Neutrophil (primary cell): ENCODE measurements around the gene CLCN2.

Experiments
- H3K27ac ChIP-seq: fragments of 200-600 bp; sonication (generic); 2 replicates; pipeline ENCODE4 v1.5.1; 2016; ENCODE audit warnings: mild to moderate bottlenecking, moderate library complexity
- H3K27me3 ChIP-seq: fragments of 200-600 bp; sonication (generic); 2 replicates; pipeline ENCODE4 v1.6.0; 2016; ENCODE audit warnings: mild to moderate bottlenecking
- H3K36me3 ChIP-seq: fragments of 200-600 bp; sonication (generic); 2 replicates; pipeline ENCODE4 v1.5.1; 2017
- H3K4me1 ChIP-seq, 2 experiments: fragments of 200-600 bp in 1 of 2; sonication (generic) in 1 of 2; 1 replicate in 1 of 2; 2 replicates in 1 of 2; pipeline versions ENCODE4 v1.5.1 to v1.6.1; 2013 to 2016; ENCODE audit warnings: low read depth in 1 of 2, low read length in 1 of 2, mild to moderate bottlenecking in 1 of 2, moderate library complexity in 1 of 2; ENCODE audit not compliant: control insufficient read depth in 1 of 2, insufficient read depth in 1 of 2
- H3K4me3 ChIP-seq, 2 experiments: fragments of 200-600 bp in 1 of 2; sonication (generic) in 1 of 2; 1 replicate in 1 of 2; 2 replicates in 1 of 2; pipeline ENCODE4 v1.5.1; 2013 to 2016; ENCODE audit warnings: low read depth in 1 of 2, low read length in 1 of 2, mild to moderate bottlenecking in 1 of 2, moderate library complexity in 1 of 2
- H3K9me3 ChIP-seq: fragments of 200-600 bp; sonication (generic); 2 replicates; pipeline ENCODE4 v1.5.1; 2016
- CTCF ChIP-seq: fragments of 200-600 bp; sonication (generic); IDR thresholded peaks from 2 replicates; pipeline ENCODE4 v1.5.1; 2016; ENCODE audit warnings: antibody characterized with exemption

CLCN2 gene

GRCh38 chr3:184296616-184297015 is 64.8 kb downstream of the CLCN2 start:
- peaks cover 18% of the 10 kb centered on the region in 2 experiments for H3K4me1 ChIP-seq
- H3K9me3 ChIP-seq = no peaks in the 10 kb centered on the region
- H3K27me3 ChIP-seq = peaks cover 14% of the 10 kb centered on the region
- H3K36me3 ChIP-seq = peaks cover 12% of the 10 kb centered on the region
- H3K27ac ChIP-seq = no peak overlapping the region
- no peak for TF ChIP-seq CTCF
- no peak overlapping the region for H3K4me3 ChIP-seq
